Natural killer cell treated with Interleukin-12 subunit alpha and Interleukin-12 subunit beta and Interleukin-15 and Interleukin-18, amount 100 ng/mL, for 72 hours (primary cell): Measurements from ENCODE around the gene MOXD1. TPM values are rescaled to one million over a fixed set of nuclear protein-coding genes. Genes with fewer than 3 reads are reported as not detected.

ENCODE experiments used
- ATAC-seq, 2 donors: fragments of 150-1000 bp; cut with Tn5 transposase in 1 of 2; sonication (Bioruptor Pico), chemical (Tn5 transposase) in 1 of 2; 2 replicates each; pipeline ENCODE4 v1.10.0; 2021
- DNase-seq: peaks from one replicate; pipeline ENCODE4 v3.0.0; 2022; ENCODE audit warnings: low spot score
- H3K27ac Mint-ChIP-seq, 2 donors: 1 replicate in 1 of 2; 2 replicates in 1 of 2; pipeline ENCODE4 v1.8.0; 2022; ENCODE audit warnings: mixed read lengths in 2 of 2, mild to moderate bottlenecking in 1 of 2, moderate library complexity in 1 of 2
- H3K27me3 Mint-ChIP-seq, 2 donors: 1 replicate in 1 of 2; 2 replicates in 1 of 2; pipeline ENCODE4 v1.8.0; 2022; ENCODE audit warnings: mixed read lengths in 2 of 2
- H3K36me3 Mint-ChIP-seq: one replicate; pipeline ENCODE4 v1.8.0; 2022; ENCODE audit warnings: mixed read lengths
- H3K4me1 Mint-ChIP-seq, 2 donors: 1 replicate in 1 of 2; 2 replicates in 1 of 2; pipeline ENCODE4 v1.8.0; 2022; ENCODE audit warnings: low read depth in 2 of 2, mixed read lengths in 2 of 2, mild to moderate bottlenecking in 1 of 2
- H3K4me3 Mint-ChIP-seq: one replicate; pipeline ENCODE4 v1.8.0; 2022; ENCODE audit warnings: mixed read lengths
- H3K9me3 Mint-ChIP-seq: 2 replicates; pipeline ENCODE4 v1.8.0; 2022; ENCODE audit warnings: mixed read lengths
- total RNA-seq, 2 donors: library from RNA; stranded (reverse); gene quantifications; one replicate each; pipeline ENCODE4 v1.2.3, GENCODE V29; 2022

MOXD1 gene
- total RNA-seq, 2 donors from 2014 or later, result 0.70 TPM; not detected in 1

DNA sequence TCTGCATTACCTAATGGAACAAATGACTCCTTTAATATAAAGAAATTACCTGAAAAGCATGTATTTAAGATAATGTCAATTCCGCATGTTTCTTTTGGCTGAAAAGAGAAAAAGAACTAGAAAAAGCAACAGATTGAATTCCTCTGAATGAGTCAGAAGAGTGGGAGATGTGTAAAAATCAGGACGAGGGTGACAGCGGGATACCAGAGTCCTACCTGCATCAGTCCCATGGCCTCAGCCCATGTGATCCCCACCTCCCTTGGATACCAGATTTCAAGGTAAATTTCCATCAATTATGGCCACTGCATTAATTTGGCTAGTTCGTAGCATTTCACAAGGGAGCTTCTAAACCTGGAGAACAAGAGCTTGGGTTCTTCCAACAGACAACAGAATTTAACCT, 10.0 kb upstream of the MOXD1 start:
- H3K27ac Mint-ChIP-seq, result no peak overlapping the region
- H3K4me1 Mint-ChIP-seq, result no peaks in the 10 kb centered on the region
- peaks cover 22 to 45% of the 10 kb centered on the region in 2 donors for H3K27me3 Mint-ChIP-seq
- H3K36me3 Mint-ChIP-seq, result no peaks in the 10 kb centered on the region
- ATAC-seq (no peak), DNase-seq (no peak)
- no peak overlapping the region for H3K4me3 Mint-ChIP-seq
- no peaks in the 10 kb centered on the region for H3K9me3 Mint-ChIP-seq

DNA sequence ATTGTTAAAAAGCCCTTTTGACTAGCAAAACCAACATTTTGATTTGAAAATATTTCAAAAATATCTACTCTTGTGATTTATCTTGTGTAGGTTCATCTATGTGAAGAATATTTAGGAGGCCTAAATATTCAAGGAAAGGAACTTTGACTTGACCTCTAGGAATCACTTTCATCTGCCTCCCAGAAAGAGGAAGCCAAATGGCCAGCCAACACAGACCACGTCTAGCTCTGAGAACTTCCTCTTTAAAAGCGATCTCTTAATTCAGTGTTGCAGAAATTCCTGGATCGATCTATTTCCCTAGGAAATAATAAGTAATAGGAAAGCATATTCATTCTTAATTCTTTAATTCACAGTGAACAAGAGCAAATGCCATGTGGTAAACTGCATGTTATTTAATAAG, 9.6 kb upstream of the MOXD1 start:
- Mint-ChIP-seq H3K27me3 (peaks cover 26 to 40% of the 10 kb centered on the region in 2 donors), H3K36me3 (no peaks in the 10 kb centered on the region), H3K27ac (no peak overlapping the region), H3K4me3 (no peak overlapping the region), H3K9me3 (no peaks in the 10 kb centered on the region), H3K4me1 (no peaks in the 10 kb centered on the region)
- DNase-seq (no peak), ATAC-seq (no peak)

DNA sequence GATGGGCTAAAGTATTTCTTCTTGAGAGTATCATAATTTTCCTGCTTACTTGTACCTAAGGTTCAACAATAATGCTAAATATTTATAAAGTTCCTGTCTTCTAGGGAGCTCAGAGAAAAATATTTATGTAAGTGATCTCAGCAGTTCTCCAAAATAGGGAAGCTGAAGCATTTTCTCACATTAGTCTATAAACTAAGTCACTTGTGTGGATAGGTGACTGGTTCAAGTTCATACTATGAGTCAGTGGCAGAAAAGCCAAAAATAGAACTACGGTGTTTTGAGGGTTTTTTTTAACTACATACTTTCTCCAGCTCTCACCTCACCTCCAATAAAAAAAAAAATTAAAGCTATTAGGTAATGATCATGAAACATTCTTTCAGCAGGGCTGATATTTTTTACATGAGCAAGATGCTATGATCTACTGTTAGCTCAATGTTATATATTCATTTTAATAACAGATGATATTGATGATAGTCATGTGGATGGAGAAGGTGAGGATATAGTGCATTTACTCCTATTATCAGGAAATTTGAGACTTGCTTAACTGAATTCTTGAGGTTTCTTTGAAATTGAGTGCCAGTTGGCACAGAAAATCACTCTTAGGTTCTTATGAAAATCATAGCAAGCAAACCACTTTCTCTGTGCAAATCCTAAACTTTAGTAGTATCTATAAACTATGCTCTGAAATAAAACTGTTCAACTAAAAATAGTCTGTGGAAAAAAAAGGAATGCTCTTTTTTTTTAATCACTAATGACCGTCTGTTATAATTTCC, 4.1 kb upstream of the MOXD1 start:
- Mint-ChIP-seq H3K9me3 (no peaks in the 10 kb centered on the region), H3K27me3 (peaks cover 39 to 43% of the 10 kb centered on the region in 2 donors), H3K4me1 (peaks cover 9 to 10% of the 10 kb centered on the region in 2 donors), H3K27ac (no peak overlapping the region), H3K4me3 (peak overlapping the region; percentile 6), H3K36me3 (no peaks in the 10 kb centered on the region)
- DNase-seq (no peak), ATAC-seq (peak in 1 of 2 donors; percentile 45)

DNA sequence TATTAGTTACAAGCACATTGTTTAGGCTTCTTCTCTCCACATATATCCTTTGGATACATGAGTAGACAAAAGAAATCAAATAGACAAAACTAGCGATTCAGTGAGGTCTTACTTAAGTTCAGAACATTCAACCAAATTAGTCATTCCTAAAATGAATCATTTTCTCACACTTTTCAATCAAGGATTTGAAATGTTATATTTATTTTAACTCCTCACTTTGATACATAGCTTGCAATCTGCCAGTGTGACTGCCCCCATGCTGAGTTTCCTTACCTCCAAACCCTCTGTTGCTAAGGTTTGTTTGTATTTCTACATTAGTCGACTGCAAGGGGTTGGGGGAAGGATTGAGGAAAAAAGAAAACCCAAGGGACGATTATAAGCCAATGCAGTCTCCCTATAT, 3.5 kb upstream of the MOXD1 start:
- peaks cover 45% of the 10 kb centered on the region in 2 donors for H3K27me3 Mint-ChIP-seq
- no peaks in the 10 kb centered on the region for H3K9me3 Mint-ChIP-seq
- DNase-seq, result no peak
- H3K36me3 Mint-ChIP-seq, result no peaks in the 10 kb centered on the region
- H3K27ac Mint-ChIP-seq, result no peak overlapping the region
- H3K4me1 Mint-ChIP-seq, result peaks cover 10% of the 10 kb centered on the region in 2 donors
- peak in 1 of 2 donors; percentile 63 for ATAC-seq
- H3K4me3 Mint-ChIP-seq, result peak overlapping the region; percentile 73

DNA sequence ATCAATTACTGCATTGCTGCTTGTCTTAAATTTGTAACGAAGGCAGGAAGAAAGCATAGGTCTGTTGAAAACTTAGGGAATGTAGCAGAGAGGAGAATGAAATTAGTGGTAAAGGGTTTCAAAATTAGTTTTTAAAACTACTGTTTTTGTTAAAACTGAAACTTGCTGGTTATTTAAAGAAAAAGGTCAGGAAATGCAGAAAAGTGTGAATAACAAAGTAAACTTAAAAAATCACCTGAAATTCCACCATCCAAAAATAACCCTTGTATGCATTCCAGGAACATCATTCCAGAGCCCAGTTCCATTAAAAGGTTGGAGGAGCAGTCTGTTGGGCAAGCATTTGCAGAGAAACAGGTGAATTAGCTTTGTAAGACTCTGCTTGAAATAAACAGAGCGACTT, 3.1 kb upstream of the MOXD1 start:
- DNase-seq (no peak), ATAC-seq (no peak)
- Mint-ChIP-seq H3K9me3 (no peaks in the 10 kb centered on the region), H3K4me1 (peaks cover 10% of the 10 kb centered on the region in 2 donors), H3K27me3 (peaks cover 46 to 47% of the 10 kb centered on the region in 2 donors), H3K4me3 (peak overlapping the region; percentile 73), H3K27ac (no peak overlapping the region), H3K36me3 (no peaks in the 10 kb centered on the region)

DNA sequence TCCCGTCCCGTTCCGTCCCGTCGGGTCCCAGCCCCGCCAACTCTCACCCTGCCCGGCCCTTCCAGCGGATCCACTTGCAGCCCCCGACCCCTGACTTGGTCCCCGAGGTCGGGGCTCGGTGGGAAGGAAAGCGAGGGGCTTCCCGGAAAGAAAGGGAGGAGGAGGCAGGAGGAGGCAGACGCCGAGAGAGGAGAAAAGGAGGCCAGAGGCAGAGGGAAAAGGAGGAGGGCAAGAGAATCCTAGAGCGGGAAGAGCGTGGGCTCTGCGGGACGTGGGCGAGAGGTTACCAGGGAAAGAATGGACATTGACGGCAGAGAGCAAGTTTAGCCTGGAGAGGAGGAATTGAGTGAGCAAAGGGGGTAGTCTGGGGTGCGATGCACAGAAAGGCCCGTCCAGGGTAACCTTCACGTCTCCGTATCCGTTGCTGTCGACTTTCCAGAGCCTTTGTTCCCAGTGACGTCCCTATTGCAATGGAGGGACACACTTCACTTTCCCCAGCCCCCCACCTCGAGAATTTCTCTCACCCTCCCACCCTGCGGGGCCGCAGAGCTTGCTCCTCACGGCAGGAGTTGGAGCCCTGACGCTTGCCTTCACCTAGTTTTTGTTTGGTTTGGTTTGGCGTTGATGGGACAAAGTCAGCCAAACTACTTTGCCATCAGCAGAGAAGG, 477 bp upstream of the MOXD1 start:
- Mint-ChIP-seq H3K36me3 (no peaks in the 10 kb centered on the region), H3K27ac (no peak overlapping the region), H3K9me3 (no peaks in the 10 kb centered on the region), H3K4me3 (peak overlapping the region; percentile 12), H3K27me3 (peaks cover 37 to 50% of the 10 kb centered on the region in 2 donors), H3K4me1 (peaks cover 10% of the 10 kb centered on the region in 2 donors)
- no peak for ATAC-seq
- DNase-seq, result no peak

DNA sequence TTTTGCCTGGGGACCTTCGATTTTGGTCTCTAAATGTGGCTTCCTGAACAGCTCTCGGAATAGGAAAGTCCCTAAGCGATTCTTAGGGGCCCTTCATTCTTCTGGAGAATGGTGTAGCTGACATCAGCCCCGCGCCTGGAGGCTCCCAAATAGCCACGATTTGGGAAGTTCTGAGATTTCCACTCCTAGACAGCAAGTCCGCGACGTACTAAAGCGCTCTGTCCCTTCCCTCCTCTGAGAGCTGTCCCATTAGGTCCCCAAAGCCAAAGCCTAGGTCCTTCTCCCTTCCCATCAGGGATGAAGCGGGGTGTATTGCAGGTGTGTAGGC, 756 bp downstream of the MOXD1 start:
- Mint-ChIP-seq H3K36me3 (no peaks in the 10 kb centered on the region), H3K4me3 (peak overlapping the region; percentile 5), H3K4me1 (peaks cover 10% of the 10 kb centered on the region in 2 donors), H3K27ac (no peak overlapping the region), H3K9me3 (no peaks in the 10 kb centered on the region), H3K27me3 (peaks cover 46 to 50% of the 10 kb centered on the region in 2 donors)
- ATAC-seq (no peak), DNase-seq (no peak)

DNA sequence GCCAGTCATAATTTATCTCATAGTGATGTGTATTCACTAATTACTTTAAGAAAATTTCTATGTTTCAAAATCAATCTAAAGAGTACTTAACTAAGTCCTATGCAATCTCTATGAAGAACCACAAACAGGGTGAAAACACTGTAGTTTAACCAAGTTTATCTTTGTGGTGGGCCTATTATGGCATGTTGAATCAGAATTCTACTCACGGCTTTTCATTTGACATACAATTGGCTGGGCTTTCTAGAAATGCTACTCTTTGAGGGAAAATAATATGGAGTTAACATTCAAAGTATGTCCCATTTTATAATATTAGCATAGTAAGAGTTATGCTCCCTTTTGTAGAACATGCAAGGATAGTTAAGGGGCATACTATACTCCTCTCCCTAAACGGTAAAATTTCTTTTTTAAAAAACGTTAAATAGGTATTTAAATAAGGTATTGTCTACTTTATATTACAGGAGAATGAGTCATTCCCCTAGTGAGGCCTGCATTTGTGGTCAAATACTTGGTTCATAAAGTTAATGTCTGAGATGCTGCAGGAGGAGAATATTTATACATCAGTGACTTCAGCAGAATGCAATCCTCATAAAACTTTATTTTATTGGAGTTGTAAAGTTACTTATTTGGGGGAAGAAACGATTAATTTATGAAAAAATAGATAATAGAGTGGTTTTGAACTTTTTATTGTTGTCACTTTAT, 1.8 kb downstream of the MOXD1 start:
- Mint-ChIP-seq H3K36me3 (peaks cover 7% of the 10 kb centered on the region), H3K9me3 (peaks cover 5% of the 10 kb centered on the region), H3K27me3 (peaks cover 55 to 56% of the 10 kb centered on the region in 2 donors), H3K4me3 (no peak overlapping the region), H3K4me1 (peaks cover 10% of the 10 kb centered on the region in 2 donors), H3K27ac (no peak overlapping the region)
- ATAC-seq (no peak), DNase-seq (no peak)

DNA sequence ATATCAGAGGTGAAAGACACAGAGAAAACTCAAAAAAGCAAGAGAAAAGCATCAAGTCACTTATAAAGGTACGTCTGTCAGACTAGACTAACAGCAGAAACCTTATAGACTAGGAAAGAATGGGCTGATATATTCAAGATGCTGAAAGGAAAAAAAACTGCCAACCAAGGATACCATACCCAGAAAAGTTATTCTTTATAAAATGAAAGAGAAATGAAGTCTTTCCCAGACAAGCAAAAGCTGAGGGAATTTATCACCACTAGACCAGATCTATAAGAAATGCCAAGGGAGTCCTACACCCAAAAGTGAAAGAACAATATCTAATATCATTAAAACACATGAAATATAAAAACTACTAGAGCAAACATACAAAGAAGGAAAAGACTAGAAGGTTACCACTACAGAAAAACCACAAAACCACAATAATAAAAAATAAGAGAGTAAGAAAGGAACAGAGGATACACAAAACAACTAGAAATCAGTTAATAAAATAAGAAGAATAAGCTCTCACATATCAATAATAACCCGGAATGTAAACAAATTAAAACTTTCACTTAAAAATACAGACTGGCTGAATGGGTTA, 6.2 kb downstream of the MOXD1 start:
- ATAC-seq (no peak), DNase-seq (no peak)
- Mint-ChIP-seq H3K9me3 (peaks cover 9% of the 10 kb centered on the region), H3K4me3 (no peak overlapping the region), H3K27me3 (peaks cover 38 to 47% of the 10 kb centered on the region in 2 donors), H3K36me3 (peaks cover 14% of the 10 kb centered on the region), H3K27ac (no peak overlapping the region), H3K4me1 (peaks cover 0 to 3% of the 10 kb centered on the region in 2 donors)

DNA sequence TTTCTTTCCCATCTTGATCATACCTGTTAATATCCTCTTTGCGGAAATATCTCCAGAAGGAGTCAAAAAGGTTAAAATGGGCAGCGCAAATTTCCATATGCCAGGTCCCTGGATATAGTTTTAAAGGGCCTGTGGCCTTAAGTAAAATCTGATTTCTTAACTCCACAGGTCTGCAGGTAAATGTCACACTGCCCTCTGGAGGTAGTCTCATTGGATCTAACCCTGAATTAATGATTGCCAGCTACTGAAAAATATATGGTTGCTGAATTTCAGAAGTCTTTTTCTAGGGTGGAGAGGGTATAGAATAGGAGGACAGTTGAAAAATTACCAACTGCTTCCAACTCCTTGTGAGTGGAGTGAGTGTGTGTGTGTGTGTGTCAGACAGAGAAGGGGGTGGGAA, 8.5 kb downstream of the MOXD1 start:
- peaks cover 14% of the 10 kb centered on the region for H3K36me3 Mint-ChIP-seq
- no peak overlapping the region for H3K4me3 Mint-ChIP-seq
- no peak for ATAC-seq
- peaks cover 33 to 49% of the 10 kb centered on the region in 2 donors for H3K27me3 Mint-ChIP-seq
- H3K4me1 Mint-ChIP-seq, result peaks cover 0 to 3% of the 10 kb centered on the region in 2 donors
- no peak overlapping the region for H3K27ac Mint-ChIP-seq
- H3K9me3 Mint-ChIP-seq, result peaks cover 9% of the 10 kb centered on the region
- no peak for DNase-seq

DNA sequence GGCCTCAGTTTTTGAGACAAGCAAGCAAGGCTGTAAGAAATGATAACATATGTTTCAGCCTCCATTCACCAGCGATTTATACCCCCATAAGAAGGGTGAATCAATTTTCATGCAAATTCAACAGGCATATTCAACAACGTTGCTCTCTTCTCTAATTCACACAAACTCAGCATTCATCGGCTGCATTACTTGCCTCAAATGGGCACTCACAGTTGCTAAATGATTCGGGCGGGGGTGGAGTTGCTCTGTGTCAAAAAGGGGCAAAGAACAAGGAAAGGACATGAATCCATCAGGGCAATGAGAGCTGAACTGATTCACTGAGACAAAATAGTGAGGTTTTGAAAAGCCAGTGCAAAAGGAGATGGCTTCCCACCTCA, 9.0 kb downstream of the MOXD1 start:
- Mint-ChIP-seq H3K36me3 (peaks cover 14% of the 10 kb centered on the region), H3K4me3 (no peak overlapping the region), H3K27me3 (peaks cover 30 to 49% of the 10 kb centered on the region in 2 donors), H3K4me1 (peaks cover 0 to 3% of the 10 kb centered on the region in 2 donors), H3K9me3 (peaks cover 9% of the 10 kb centered on the region), H3K27ac (no peak overlapping the region)
- DNase-seq (no peak), ATAC-seq (no peak)

DNA sequence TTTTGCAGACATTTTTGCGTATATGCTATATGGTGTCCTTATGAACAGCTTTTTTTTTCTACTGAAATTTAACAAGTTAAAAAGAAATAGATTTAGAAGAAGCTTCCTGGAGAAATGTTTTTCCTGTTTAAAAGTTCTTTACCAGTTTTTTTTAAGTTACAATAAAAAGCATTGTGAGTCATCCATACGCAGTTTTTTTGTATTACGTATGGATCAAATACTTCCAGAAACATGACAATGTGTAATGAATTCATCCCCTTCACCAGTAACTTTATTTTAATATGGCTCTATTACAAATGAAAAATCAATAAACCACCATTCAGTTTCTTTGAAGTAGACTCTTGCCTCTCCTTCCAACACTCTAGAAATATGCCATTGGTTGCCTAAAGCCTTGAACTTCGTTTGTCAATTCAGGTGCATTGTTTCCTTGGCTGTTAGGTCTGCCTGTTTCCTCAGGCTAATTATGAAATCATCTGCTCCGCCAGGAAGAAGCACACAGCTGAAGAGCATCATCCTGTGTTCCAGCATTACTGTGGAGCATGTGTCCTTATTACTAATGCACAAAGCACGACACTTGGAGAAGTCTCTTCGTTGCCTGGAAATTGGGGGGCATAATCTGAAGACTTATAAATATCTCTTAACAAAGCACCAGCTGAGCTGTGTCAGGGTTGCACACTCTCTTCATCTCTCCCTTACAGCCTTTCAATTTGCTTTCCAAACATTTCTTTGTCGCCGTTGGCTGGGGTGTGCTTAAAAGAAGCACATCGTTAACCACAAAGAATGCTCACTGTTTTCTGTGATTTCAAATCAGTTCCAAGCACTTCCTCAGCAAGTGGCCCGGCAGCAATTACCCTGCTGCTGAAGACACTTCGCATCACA, 9.6 kb downstream of the MOXD1 start:
- peaks cover 14% of the 10 kb centered on the region for H3K36me3 Mint-ChIP-seq
- peaks cover 9% of the 10 kb centered on the region for H3K9me3 Mint-ChIP-seq
- no peak overlapping the region for H3K27ac Mint-ChIP-seq
- H3K27me3 Mint-ChIP-seq, result peaks cover 26 to 54% of the 10 kb centered on the region in 2 donors
- ATAC-seq (no peak), DNase-seq (no peak)
- H3K4me1 Mint-ChIP-seq, result peaks cover 0 to 3% of the 10 kb centered on the region in 2 donors
- no peak overlapping the region for H3K4me3 Mint-ChIP-seq

DNA sequence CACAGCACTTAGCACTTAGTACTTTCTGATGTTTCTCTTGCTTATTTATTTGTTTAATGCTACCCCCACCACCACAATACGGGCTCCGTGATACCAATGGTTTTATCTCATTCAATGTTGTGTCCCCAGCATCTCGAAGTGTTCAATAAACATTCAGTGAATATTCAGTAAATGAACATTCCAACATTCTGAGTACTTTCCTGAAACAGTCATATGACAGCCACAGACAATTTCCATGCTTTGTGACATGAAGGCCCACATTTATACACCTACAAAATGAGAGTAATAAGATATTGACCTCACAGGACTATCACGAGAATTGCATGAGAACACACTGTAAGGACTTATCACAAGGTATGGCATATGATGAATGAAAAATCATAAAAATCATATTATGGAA, 10.8 kb downstream of the MOXD1 start:
- Mint-ChIP-seq H3K9me3 (peaks cover 9% of the 10 kb centered on the region), H3K36me3 (peaks cover 14% of the 10 kb centered on the region)

More for the DNA sequence above, 10.8 kb downstream of the MOXD1 start:
- H3K27me3 Mint-ChIP-seq, result peaks cover 19 to 47% of the 10 kb centered on the region in 2 donors
- no peak overlapping the region for H3K4me3 Mint-ChIP-seq
- ATAC-seq, result no peak
- H3K27ac Mint-ChIP-seq, result no peak overlapping the region
- H3K4me1 Mint-ChIP-seq, result peaks cover 0 to 3% of the 10 kb centered on the region in 2 donors
- DNase-seq, result no peak
